Measurements from ENCODE around the gene FHIT. TPM values are rescaled to one million over a fixed set of nuclear protein-coding genes. Genes with fewer than 3 reads are reported as not detected.

Gene FHIT
- total and polyA plus RNA-seq, 4 donors = 6.9 to 16.5 (median 9.9) TPM

GRCh38 chr3:60788185-60788584 is 463.1 kb downstream of the FHIT start:
- no peaks in the 10 kb centered on the region for H3K27me3 ChIP-seq (ENCODE audit: control insufficient read depth, insufficient read depth, low read length)
- no peaks in the 10 kb centered on the region for H3K9me3 ChIP-seq (ENCODE audit: control insufficient read depth, insufficient read depth, low read length)
- H3K4me3 ChIP-seq (ENCODE audit: low read depth, low read length) = no peak overlapping the region
- DNase-seq (ENCODE audit: low read depth in 4 of 6, low spot score in 6 of 6) = no peak
- no CpG with 5 or more reads among the region's 3 CpGs for WGBS (ENCODE audit: insufficient coverage)
- no peak overlapping the region for H3K27ac ChIP-seq (ENCODE audit: low read depth, low read length)
- H3K36me3 ChIP-seq (ENCODE audit: control insufficient read depth, insufficient read depth, low read length) = no peaks in the 10 kb centered on the region
- H3K4me1 ChIP-seq (ENCODE audit: control insufficient read depth, insufficient read depth, low read length) = peaks cover 3% of the 10 kb centered on the region

GRCh38 chr3:60781935-60782334 is 469.3 kb downstream of the FHIT start:
- H3K4me3 ChIP-seq (ENCODE audit: low read depth, low read length) = no peak overlapping the region
- peaks cover 2% of the 10 kb centered on the region for H3K9me3 ChIP-seq (ENCODE audit: control insufficient read depth, insufficient read depth, low read length)
- DNase-seq (ENCODE audit: low read depth in 4 of 6, low spot score in 6 of 6) = no peak
- no peaks in the 10 kb centered on the region for H3K4me1 ChIP-seq (ENCODE audit: control insufficient read depth, insufficient read depth, low read length)
- H3K27me3 ChIP-seq (ENCODE audit: control insufficient read depth, insufficient read depth, low read length) = no peaks in the 10 kb centered on the region
- H3K36me3 ChIP-seq (ENCODE audit: control insufficient read depth, insufficient read depth, low read length) = no peaks in the 10 kb centered on the region
- no CpG with 5 or more reads among the region's 1 CpG for WGBS (ENCODE audit: insufficient coverage)
- no peak overlapping the region for H3K27ac ChIP-seq (ENCODE audit: low read depth, low read length)

- WGBS (ENCODE audit: insufficient coverage) = 94% methylated on average over 6 of the region's 7 CpGs
- H3K27me3 ChIP-seq (ENCODE audit: control insufficient read depth, insufficient read depth, low read length) = no peaks in the 10 kb centered on the region
- no peak overlapping the region for H3K4me3 ChIP-seq (ENCODE audit: low read depth, low read length)
- H3K9me3 ChIP-seq (ENCODE audit: control insufficient read depth, insufficient read depth, low read length) = peaks cover 5% of the 10 kb centered on the region
- H3K4me1 ChIP-seq (ENCODE audit: control insufficient read depth, insufficient read depth, low read length) = no peaks in the 10 kb centered on the region
- no peak for DNase-seq (ENCODE audit: low read depth in 4 of 6, low spot score in 6 of 6)
- no peaks in the 10 kb centered on the region for H3K36me3 ChIP-seq (ENCODE audit: control insufficient read depth, insufficient read depth, low read length)
- no peak overlapping the region for H3K27ac ChIP-seq (ENCODE audit: low read depth, low read length)
These were observed 471.6 kb downstream of the FHIT start for GRCh38 chr3:60779637-60780036.

- H3K9me3 ChIP-seq (ENCODE audit: control insufficient read depth, insufficient read depth, low read length) = peaks cover 3% of the 10 kb centered on the region
- H3K4me3 ChIP-seq (ENCODE audit: low read depth, low read length) = no peak overlapping the region
- no peaks in the 10 kb centered on the region for H3K36me3 ChIP-seq (ENCODE audit: control insufficient read depth, insufficient read depth, low read length)
- H3K27me3 ChIP-seq (ENCODE audit: control insufficient read depth, insufficient read depth, low read length) = no peaks in the 10 kb centered on the region
- H3K27ac ChIP-seq (ENCODE audit: low read depth, low read length) = no peak overlapping the region
- no peaks in the 10 kb centered on the region for H3K4me1 ChIP-seq (ENCODE audit: control insufficient read depth, insufficient read depth, low read length)
- DNase-seq (ENCODE audit: low read depth in 4 of 6, low spot score in 6 of 6) = no peak
- WGBS (ENCODE audit: insufficient coverage) = no CpG with 5 or more reads among the region's 2 CpGs
These were observed 475.3 kb downstream of the FHIT start for GRCh38 chr3:60775985-60776384.

- DNase-seq (ENCODE audit: low read depth in 4 of 6, low spot score in 6 of 6) = no peak
- H3K27me3 ChIP-seq (ENCODE audit: control insufficient read depth, insufficient read depth, low read length) = no peaks in the 10 kb centered on the region
- peaks cover 3% of the 10 kb centered on the region for H3K9me3 ChIP-seq (ENCODE audit: control insufficient read depth, insufficient read depth, low read length)
- no peaks in the 10 kb centered on the region for H3K36me3 ChIP-seq (ENCODE audit: control insufficient read depth, insufficient read depth, low read length)
- no peak overlapping the region for H3K27ac ChIP-seq (ENCODE audit: low read depth, low read length)
- 100% methylated on average over 2 of the region's 2 CpGs for WGBS (ENCODE audit: insufficient coverage)
- H3K4me1 ChIP-seq (ENCODE audit: control insufficient read depth, insufficient read depth, low read length) = no peaks in the 10 kb centered on the region
- H3K4me3 ChIP-seq (ENCODE audit: low read depth, low read length) = no peak overlapping the region
These were observed 476.6 kb downstream of the FHIT start for GRCh38 chr3:60774617-60775016.

- WGBS (ENCODE audit: insufficient coverage) = 90% methylated on average over 2 of the region's 3 CpGs
- no peak overlapping the region for H3K4me3 ChIP-seq (ENCODE audit: low read depth, low read length)
- no peak overlapping the region for H3K27ac ChIP-seq (ENCODE audit: low read depth, low read length)
- H3K27me3 ChIP-seq (ENCODE audit: control insufficient read depth, insufficient read depth, low read length) = no peaks in the 10 kb centered on the region
- peaks cover 3% of the 10 kb centered on the region for H3K9me3 ChIP-seq (ENCODE audit: control insufficient read depth, insufficient read depth, low read length)
- no peaks in the 10 kb centered on the region for H3K36me3 ChIP-seq (ENCODE audit: control insufficient read depth, insufficient read depth, low read length)
- DNase-seq (ENCODE audit: low read depth in 4 of 6, low spot score in 6 of 6) = no peak
- H3K4me1 ChIP-seq (ENCODE audit: control insufficient read depth, insufficient read depth, low read length) = no peaks in the 10 kb centered on the region
These were observed 478.7 kb downstream of the FHIT start for GRCh38 chr3:60772584-60772983.

- Histone ChIP-seq H3K4me3 (ENCODE audit: low read depth, low read length) (no peak overlapping the region), H3K36me3 (ENCODE audit: control insufficient read depth, insufficient read depth, low read length) (no peaks in the 10 kb centered on the region), H3K4me1 (ENCODE audit: control insufficient read depth, insufficient read depth, low read length) (no peaks in the 10 kb centered on the region), H3K27ac (ENCODE audit: low read depth, low read length) (no peak overlapping the region), H3K9me3 (ENCODE audit: control insufficient read depth, insufficient read depth, low read length) (peaks cover 3% of the 10 kb centered on the region), H3K27me3 (ENCODE audit: control insufficient read depth, insufficient read depth, low read length) (no peaks in the 10 kb centered on the region)
- DNase-seq (ENCODE audit: low read depth in 4 of 6, low spot score in 6 of 6) = peak in 1 of 6 donors; percentile 82
These were observed 479.5 kb downstream of the FHIT start for GRCh38 chr3:60771766-60772165.

GRCh38 chr3:60770532-60770931 is 480.7 kb downstream of the FHIT start:
- Histone ChIP-seq H3K4me3 (ENCODE audit: low read depth, low read length) (no peak overlapping the region), H3K4me1 (ENCODE audit: control insufficient read depth, insufficient read depth, low read length) (no peaks in the 10 kb centered on the region), H3K27me3 (ENCODE audit: control insufficient read depth, insufficient read depth, low read length) (no peaks in the 10 kb centered on the region), H3K36me3 (ENCODE audit: control insufficient read depth, insufficient read depth, low read length) (no peaks in the 10 kb centered on the region), H3K9me3 (ENCODE audit: control insufficient read depth, insufficient read depth, low read length) (peaks cover 3% of the 10 kb centered on the region), H3K27ac (ENCODE audit: low read depth, low read length) (no peak overlapping the region)
- no peak for DNase-seq (ENCODE audit: low read depth in 4 of 6, low spot score in 6 of 6)
- WGBS (ENCODE audit: insufficient coverage) = 100% methylated on average over 1 of the region's 1 CpG

GRCh38 chr3:60767536-60767935 is 483.7 kb downstream of the FHIT start:
- whole genome bisulfite sequencing (ENCODE audit: insufficient coverage) = 100% methylated on average over 1 of the region's 3 CpGs

GRCh38 chr3:60765776-60766175 is 485.5 kb downstream of the FHIT start:
- no peaks in the 10 kb centered on the region for H3K9me3 ChIP-seq (ENCODE audit: control insufficient read depth, insufficient read depth, low read length)
- no peaks in the 10 kb centered on the region for H3K27me3 ChIP-seq (ENCODE audit: control insufficient read depth, insufficient read depth, low read length)
- no peak overlapping the region for H3K4me3 ChIP-seq (ENCODE audit: low read depth, low read length)
- DNase-seq (ENCODE audit: low read depth in 4 of 6, low spot score in 6 of 6) = no peak
- no peaks in the 10 kb centered on the region for H3K36me3 ChIP-seq (ENCODE audit: control insufficient read depth, insufficient read depth, low read length)
- WGBS (ENCODE audit: insufficient coverage) = 95% methylated on average over 3 of the region's 3 CpGs
- no peak overlapping the region for H3K27ac ChIP-seq (ENCODE audit: low read depth, low read length)
- H3K4me1 ChIP-seq (ENCODE audit: control insufficient read depth, insufficient read depth, low read length) = no peaks in the 10 kb centered on the region

More at GRCh38 chr3:60767536-60767935, 483.7 kb downstream of the FHIT start:
- no peak for DNase-seq (ENCODE audit: low read depth in 4 of 6, low spot score in 6 of 6)
- no peaks in the 10 kb centered on the region for H3K9me3 ChIP-seq (ENCODE audit: control insufficient read depth, insufficient read depth, low read length)
- no peak overlapping the region for H3K4me3 ChIP-seq (ENCODE audit: low read depth, low read length)
- H3K27ac ChIP-seq (ENCODE audit: low read depth, low read length) = no peak overlapping the region
- no peaks in the 10 kb centered on the region for H3K36me3 ChIP-seq (ENCODE audit: control insufficient read depth, insufficient read depth, low read length)
- no peaks in the 10 kb centered on the region for H3K4me1 ChIP-seq (ENCODE audit: control insufficient read depth, insufficient read depth, low read length)
- no peaks in the 10 kb centered on the region for H3K27me3 ChIP-seq (ENCODE audit: control insufficient read depth, insufficient read depth, low read length)

All from spinal cord (tissue), 10 donors.